Stomach (tissue), 9 donors: ENCODE measurements around the gene ARL13B. TPM values are rescaled to one million over a fixed set of nuclear protein-coding genes. Genes with fewer than 3 reads are reported as not detected.
"Not testable (repeated sequence)": the region's sequence is repeated elsewhere in the genome, so short reads cannot be mapped to it uniquely, and the experiment has no call there.

Experiments
- DNase-seq, 2 donors: peaks; one replicate each; pipeline versions ENCODE4 v3.0.0 to v3.0.0-alpha.2; 2013 to 2019
- H3K27ac ChIP-seq, 5 donors: fragments of 200-600 bp in 4 of 5; sonication (generic) in 4 of 5; one replicate each; pipeline ENCODE4 v1.5.1; 2013 to 2019; ENCODE audit warnings: mild to moderate bottlenecking in 1 of 5, moderate library complexity in 1 of 5
- H3K27me3 ChIP-seq, 3 donors: fragments of 200-600 bp; sonication (generic); one replicate each; pipeline ENCODE4 v1.5.1; 2017 to 2019; ENCODE audit warnings: mixed run types in 1 of 3
- H3K36me3 ChIP-seq, 4 donors: fragments of 200-600 bp; sonication (generic); 1 replicate in 3 of 4; 2 replicates in 1 of 4; pipeline ENCODE4 v1.5.1; 2016 to 2019
- H3K4me1 ChIP-seq, 4 donors: fragments of 200-600 bp; sonication (generic); one replicate each; pipeline ENCODE4 v1.5.1; 2016 to 2019
- H3K4me3 ChIP-seq, 4 donors: fragments of 200-600 bp; sonication (generic) in 3 of 4; one replicate each; pipeline ENCODE4 v1.5.1; 2016 to 2019; ENCODE audit warnings: mild to moderate bottlenecking in 1 of 4
- H3K9me3 ChIP-seq, 4 donors: fragments of 200-600 bp; sonication (generic); one replicate each; pipeline ENCODE4 v1.5.1; 2016 to 2019
- CTCF ChIP-seq, 7 experiments: fragments of 450-650 bp in 4 of 7; fragments of 200-600 bp in 3 of 7; sonication (generic) in 3 of 7; IDR thresholded peaks; one replicate each; pipeline ENCODE4 v1.5.1; 2016 to 2019; ENCODE audit warnings: antibody characterized with exemption in 7 of 7, control low read depth in 2 of 7, mild to moderate bottlenecking in 1 of 7
- EP300 ChIP-seq: sonication (generic); formaldehyde crosslinking; IDR thresholded peaks from one replicate; pipeline ENCODE4 v1.6.1; 2017; ENCODE audit warnings: antibody characterized with exemption
- POLR2A ChIP-seq, 4 donors: fragments of 450-650 bp; IDR thresholded peaks; one replicate each; pipeline ENCODE4 v1.6.1; 2016; ENCODE audit warnings: antibody characterized with exemption in 4 of 4, control low read depth in 2 of 4, mild to moderate bottlenecking in 1 of 4, moderate library complexity in 1 of 4
- POLR2AphosphoS5 ChIP-seq, 3 donors: sonication (generic); formaldehyde crosslinking; IDR thresholded peaks; one replicate each; pipeline ENCODE4 v1.6.1; 2016; ENCODE audit warnings: antibody characterized with exemption in 3 of 3
- WGBS, 5 donors: extraction: QIAGEN DNeasy Blood & Tissue Kit in 3 of 5; methylation state at CpG; one replicate each; pipeline versions ENCODE4 v1.1.5 to v1.1.7; 2013 to 2018; 5-methylcytosine and 5-hydroxymethylcytosine counted together
- intact Hi-C: fragments of 100-400 bp; cut with DNase I; formaldehyde crosslinking; loops from one replicate; pipeline ENCODE4 v1.15.1; 2023; ENCODE audit warnings: low total_unique reads
- polyA plus RNA-seq, 3 donors: library from polyadenylated mRNA; stranded (reverse); fragments of 200-250 nt; gene quantifications; one replicate each; pipeline ENCODE4 v1.2.3, GENCODE V29; 2013
- total RNA-seq, 5 donors: library from RNA; depleted of rRNA; stranded (reverse); fragments of >200 nt; gene quantifications; one replicate each; pipeline versions ENCODE4 v1.1.0 to v1.2.3, GENCODE V29; 2014 to 2016
- donor health status: healthy with polysubstance abuse.
- donor health status: Bipolar disorder and iron deficiency.
- donor health status: healthy.

ARL13B gene
- total and polyA plus RNA-seq, 8 donors: 0.45 to 23.2 (median 4.1) TPM

GRCh38 chr3:94026623-94027022 is 46.7 kb downstream of the ARL13B start:
- intact Hi-C loops: no loop called here
- H3K4me1 ChIP-seq: peaks cover 0 to 19% (median 8%) of the 10 kb centered on the region in 4 donors
- DNase-seq: no peak
- H3K9me3 ChIP-seq: no peaks in the 10 kb centered on the region
- TF ChIP-seq CTCF (IDR thresholded peaks at IDR 0.05) (no peak), POLR2AphosphoS5 (IDR thresholded peaks at IDR 0.05) (no peak), POLR2A (IDR thresholded peaks at IDR 0.05) (no peak), EP300 (no peak)
- peak overlapping the region in 3 of 4 donors; percentile 24 to 29 (median 26) for H3K4me3 ChIP-seq
- 28 to 57% (median 38%) methylated on average over 2 of the region's 2 CpGs for WGBS, 5 donors
- H3K27ac ChIP-seq: peak overlapping the region in 4 of 5 donors; percentile 71 to 78 (median 74)
- H3K36me3 ChIP-seq: no peaks in the 10 kb centered on the region
- no peaks in the 10 kb centered on the region for H3K27me3 ChIP-seq

- Histone ChIP-seq H3K4me3 (peak within 1 kb of the TSS; percentile 18 to 29 (median 25)), H3K27ac (peak within 1 kb of the TSS in 4 of 5 donors; percentile 71 to 78 (median 74)), H3K27me3 (no peaks in the 10 kb centered on the region), H3K36me3 (no peaks in the 10 kb centered on the region), H3K4me1 (peaks cover 0 to 19% (median 8%) of the 10 kb centered on the region in 4 donors), H3K9me3 (no peaks in the 10 kb centered on the region)
- WGBS, 5 donors: 29 to 60% (median 36%) methylated on average over 8 of the region's 8 CpGs
- peak in 2 of 3 donors; percentile 74 to 78 for TF ChIP-seq POLR2AphosphoS5 (IDR thresholded peaks at IDR 0.05)
- TF ChIP-seq POLR2A (IDR thresholded peaks at IDR 0.05): no peak
- intact Hi-C loops: no loop called here
- DNase-seq: peak in 1 of 2 donors; percentile 94
Measured at GRCh38 chr3:94028093-94028837, 48.3 kb downstream of the ARL13B start, which contains the start of gene STX19. TSS of gene STX19 (minus strand) at chr3:94028597. CDS start at chr3:94015269, 13,328 bp downstream.

GRCh38 chr3:94036909-94037507 is 57.1 kb downstream of the ARL13B start:
- no peak overlapping the region for H3K27ac ChIP-seq
- H3K9me3 ChIP-seq: no peaks in the 10 kb centered on the region
- H3K4me1 ChIP-seq: no peaks in the 10 kb centered on the region
- 75 to 83% (median 78%) methylated on average over 3 of the region's 3 CpGs for WGBS, 5 donors
- no peaks in the 10 kb centered on the region for H3K27me3 ChIP-seq
- H3K4me3 ChIP-seq: no peak overlapping the region
- TF ChIP-seq POLR2AphosphoS5 (IDR thresholded peaks at IDR 0.05) (no peak), POLR2A (IDR thresholded peaks at IDR 0.05) (no peak), EP300 (no peak), CTCF (IDR thresholded peaks at IDR 0.05) (peak in 4 of 7 experiments; percentile 20 to 49 (median 39))
- DNase-seq: peak in 1 of 2 donors; percentile 17
- intact Hi-C loops: no loop called here
- H3K36me3 ChIP-seq: peaks cover 0 to 11% (median 2%) of the 10 kb centered on the region in 4 donors

DNA sequence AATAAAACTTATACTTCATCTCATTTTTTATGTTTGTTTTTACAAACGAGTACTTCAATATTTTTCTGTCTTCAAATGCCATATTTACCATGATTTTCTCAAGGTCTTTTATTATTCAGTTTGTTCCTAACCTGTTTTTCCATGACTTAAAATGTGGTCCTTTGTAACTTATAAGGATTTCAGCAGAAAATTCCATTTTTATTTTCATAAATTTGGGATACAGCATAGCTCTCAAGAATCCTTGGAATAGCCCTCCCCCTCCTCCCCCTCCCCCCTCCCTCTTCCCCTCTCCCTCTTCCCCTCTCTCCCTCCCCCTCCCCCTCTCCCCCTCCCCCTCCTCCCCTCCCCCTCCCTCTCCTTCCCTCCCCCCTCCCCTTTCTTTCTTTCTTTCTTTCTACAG is 63.3 kb downstream of the ARL13B start:
- intact Hi-C loops: no loop called here
- Histone ChIP-seq H3K4me1 (no peaks in the 10 kb centered on the region), H3K27ac (no peak overlapping the region), H3K9me3 (peaks cover 0 to 8% (median 4%) of the 10 kb centered on the region in 4 donors), H3K36me3 (peaks cover 8 to 27% (median 18%) of the 10 kb centered on the region in 4 donors), H3K27me3 (no peaks in the 10 kb centered on the region), H3K4me3 (no peak overlapping the region)
- DNase-seq: no peak
- no peak for TF ChIP-seq EP300
- no peak for TF ChIP-seq POLR2A (IDR thresholded peaks at IDR 0.05)
- no peak for TF ChIP-seq POLR2AphosphoS5 (IDR thresholded peaks at IDR 0.05)
- no peak for TF ChIP-seq CTCF (IDR thresholded peaks at IDR 0.05)
- 70 to 88% (median 84%) methylated on average over 1 of the region's 1 CpG for WGBS, 5 donors

DNA sequence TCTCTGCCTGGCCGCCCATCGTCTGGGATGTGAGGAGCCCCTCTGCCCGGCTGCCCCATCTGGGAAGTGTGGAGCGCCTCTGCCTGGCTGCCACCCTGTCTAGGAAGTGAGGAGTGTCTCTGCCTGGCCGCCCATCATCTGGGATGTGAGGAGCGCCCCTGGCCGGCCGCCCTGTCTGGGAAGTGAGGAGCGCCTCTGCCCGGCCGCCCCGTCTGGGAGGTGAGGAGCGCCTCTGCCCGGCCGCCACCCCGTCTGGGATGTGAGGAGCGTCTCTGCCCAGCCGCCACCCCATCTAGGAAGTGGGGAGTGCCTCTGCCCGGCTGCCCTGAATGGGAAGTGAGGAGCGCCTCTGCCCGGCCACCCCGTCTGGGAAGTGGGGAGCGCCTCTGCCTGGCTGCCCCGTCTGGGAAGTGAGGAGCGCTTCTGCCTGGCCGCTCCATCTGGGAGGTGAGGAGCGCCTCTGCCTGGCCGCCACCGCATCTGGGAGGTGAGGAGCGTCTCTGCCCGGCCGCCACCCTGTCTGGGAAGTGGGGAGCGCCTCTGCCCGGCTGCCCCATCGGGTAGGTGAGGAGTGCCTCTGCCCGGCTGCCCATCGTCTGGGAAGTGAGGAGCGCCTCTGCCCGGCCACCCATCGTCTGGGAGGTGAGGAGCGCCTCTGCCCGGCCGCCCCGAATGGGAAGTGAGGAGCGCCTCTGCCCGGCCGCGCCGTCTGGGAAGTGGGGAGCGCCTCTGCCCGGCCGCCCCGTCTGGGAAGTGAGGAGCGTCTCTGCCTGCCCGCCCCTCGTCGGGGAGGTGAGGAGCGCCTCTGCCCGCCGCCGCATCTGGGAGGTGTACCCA is 64.4 kb downstream of the ARL13B start:
- H3K36me3 ChIP-seq: peaks cover 8 to 27% (median 18%) of the 10 kb centered on the region in 4 donors
- H3K27me3 ChIP-seq, H3K9me3 ChIP-seq, intact Hi-C loops, DNase-seq, H3K27ac ChIP-seq, H3K4me1 ChIP-seq, H3K4me3 ChIP-seq: not testable (repeated sequence)
- WGBS, 5 donors: 94 to 99% (median 96%) methylated on average over 39 to 61 of the region's 61 CpGs
